DMS 273 (cell line): ENCODE results near the gene TBX20.
"Not testable (repeated sequence)": the region's sequence is repeated elsewhere in the genome, so short reads cannot be mapped to it uniquely, and the experiment has no call there.

Experiments
- DNase-seq: peaks from one replicate; lab custom pipeline; 2025; ENCODE audit not compliant: unreplicated experiment; lab: John Stamatoyannopoulos, UW

The TBX20 gene

DNA sequence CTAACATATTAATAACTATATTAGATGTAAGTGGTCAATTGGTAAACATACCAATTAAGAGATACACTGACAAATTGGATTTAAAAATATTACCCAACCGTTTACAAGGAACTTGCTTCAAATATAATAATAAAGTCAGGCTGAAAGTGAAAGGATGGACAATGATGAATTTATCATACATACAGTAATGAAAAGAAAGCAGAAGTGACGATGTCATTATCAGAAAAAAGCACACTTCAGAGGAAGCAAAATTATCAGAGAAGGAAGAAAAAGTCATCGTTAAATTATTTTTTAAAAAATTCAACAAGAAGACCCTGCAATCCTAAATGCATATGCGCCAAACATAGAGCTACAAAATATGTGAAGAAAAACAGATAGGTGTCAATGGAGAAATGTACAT lies 81.8 kb downstream of the TBX20 start:
- not testable (repeated sequence) for DNase-seq

GRCh38 chr7:35167658-35168057 lies 86.2 kb downstream of the TBX20 start:
- DNase-seq, result not testable (repeated sequence)

DNA sequence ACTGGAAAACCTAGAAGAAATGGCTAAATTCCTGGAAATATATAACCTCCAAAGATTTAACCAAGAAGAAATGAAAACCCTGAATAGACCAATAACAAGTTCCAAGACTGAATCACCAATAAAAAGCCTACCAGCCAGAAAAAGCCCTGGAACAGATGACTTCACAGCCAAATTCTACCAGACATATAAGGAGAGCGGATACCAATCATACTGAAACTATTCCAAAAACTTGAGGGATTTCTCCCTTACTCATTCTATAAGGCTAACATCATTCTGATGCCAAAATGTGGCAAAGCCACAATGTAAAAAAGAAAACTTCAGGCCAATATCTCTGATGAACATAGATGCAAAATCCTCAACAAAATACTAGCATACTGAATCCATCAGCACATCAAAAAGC lies 86.7 kb downstream of the TBX20 start:
- DNase-seq, result not testable (repeated sequence)

DNA sequence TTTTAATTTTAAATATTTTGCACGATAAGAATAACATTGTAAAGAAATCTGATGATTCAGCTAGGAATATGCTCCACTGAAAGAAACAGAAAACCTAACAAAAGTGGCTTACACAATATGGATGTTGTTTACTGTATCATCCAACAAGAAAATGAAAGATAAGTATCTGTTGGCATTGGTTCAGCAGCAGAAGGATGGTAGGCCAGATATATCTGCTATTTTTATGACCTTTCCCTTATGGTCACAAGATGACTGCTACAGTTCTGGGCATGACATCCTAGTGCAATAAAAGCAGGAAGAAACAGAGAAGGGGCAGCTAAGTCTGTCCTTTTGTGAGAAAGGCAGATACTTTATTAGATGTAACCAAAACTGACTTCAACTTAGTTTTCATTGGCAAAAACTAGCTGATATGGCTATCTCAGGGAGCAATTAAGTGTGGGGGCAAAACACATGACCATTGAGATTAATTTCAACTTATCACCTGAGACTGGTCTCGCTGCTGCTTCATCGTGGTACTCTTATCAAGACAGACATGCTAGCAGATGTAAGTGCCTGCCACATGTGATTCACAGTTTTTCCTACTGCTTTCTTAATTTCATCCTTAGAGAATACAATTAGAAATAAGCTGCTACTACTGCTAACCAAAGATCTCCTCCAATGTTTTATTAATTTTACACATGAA lies 92.7 kb downstream of the TBX20 start:
- peak; percentile 51 for DNase-seq
